ENCODE results near the gene CHD9. TPM values are rescaled to one million over a fixed set of nuclear protein-coding genes. Genes with fewer than 3 reads are reported as not detected.

Gene CHD9
- total and polyA plus RNA-seq, 9 of the 15 experiments (the other 6 are each of a cell fraction or from before 2014, with no cell fraction given), result 29.0 to 69.3 (median 40.6) TPM

GRCh38 chr16:53130159-53131049 is 75.6 kb downstream of the CHD9 start (continued):
- TF ChIP-seq GMEB1 (CRISPR knock-in tag; IDR thresholded peaks at IDR 0.05), result peak; percentile 77
- peak; percentile 47 for TF ChIP-seq ZFX (CRISPR knock-in tag; IDR thresholded peaks at IDR 0.05)
- 0 out of 2 replicates have a peak, but pooled peaks have one; percentile 40 for TF ChIP-seq FOSL1 (tag; conservative IDR thresholded peaks at IDR 0.05)
- peak; percentile 96 for TF ChIP-seq CTBP1 (IDR thresholded peaks at IDR 0.05; ENCODE audit: borderline replicate concordance)
- TF ChIP-seq COPS2 (conservative IDR thresholded peaks at IDR 0.05), result no peak
- TF ChIP-seq EP400 (IDR thresholded peaks at IDR 0.05), result peak; percentile 62
- peak; percentile 55 to 90 for TF ChIP-seq MAZ (CRISPR knock-in tag; conservative IDR thresholded peaks at IDR 0.05 in 1 of 2, IDR thresholded peaks at IDR 0.05 in 1 of 2)
- TF ChIP-seq SLC30A9 (CRISPR knock-in tag; IDR thresholded peaks at IDR 0.05), result no peak
- no peak for TF ChIP-seq ZBTB49 (CRISPR knock-in tag; IDR thresholded peaks at IDR 0.05; ENCODE audit: borderline replicate concordance)
- peak; percentile 31; the same call in 1 of the 2 replicates for TF ChIP-seq TFAP4 (CRISPR knock-in tag; IDR thresholded peaks at IDR 0.05; ENCODE audit: borderline replicate concordance)
- TF ChIP-seq RBM34 (IDR thresholded peaks at IDR 0.05; ENCODE audit: borderline replicate concordance, insufficient read depth, low read length), result no peak
- TF ChIP-seq CSDE1 (IDR thresholded peaks at IDR 0.05), result no peak
- TF ChIP-seq RBBP5 (IDR thresholded peaks at IDR 0.05; ENCODE audit: borderline replicate concordance, insufficient read depth, low read length, poor library complexity, severe bottlenecking), result peak; percentile 40
- TF ChIP-seq ZNF561 (CRISPR knock-in tag; conservative IDR thresholded peaks at IDR 0.05), result no peak
- peak; percentile 91 for TF ChIP-seq VEZF1 (CRISPR knock-in tag; IDR thresholded peaks at IDR 0.05)
- peak; percentile 20 for TF ChIP-seq NEUROD1 (IDR thresholded peaks at IDR 0.05; ENCODE audit: borderline replicate concordance, low read depth, low read length, partially characterized antibody)
- TF ChIP-seq SMC3 (conservative IDR thresholded peaks at IDR 0.05; ENCODE audit: insufficient read depth, low read depth, low read length), result peak; percentile 53
- TF ChIP-seq NONO (IDR thresholded peaks at IDR 0.05; ENCODE audit: low read depth in 2 of 2, low read length in 1 of 2), result peak; percentile 18 to 86; a peak in 2 of 4 replicates
- TF ChIP-seq RNF2 (IDR thresholded peaks at IDR 0.05), result 0 out of 2 replicates have a peak, but pooled peaks have one; percentile 21
- peak; percentile 13; the same call in 1 of the 2 replicates for TF ChIP-seq ERF (CRISPR knock-in tag; IDR thresholded peaks at IDR 0.05)
